T-helper 1 cell treated with Interleukin-12 subunit alpha and Interleukin-12 subunit beta and Interleukin-4 antibody, amounts not matched to agents 30 ng/mL and 1 ng/mL, for 36 hours (primary cell): ENCODE results near the gene ZNF579. TPM values are rescaled to one million over a fixed set of nuclear protein-coding genes. Genes with fewer than 3 reads are reported as not detected.

Experiments
- intact Hi-C: fragments of 100-400 bp; cut with micrococcal nuclease; formaldehyde crosslinking; loops from one replicate; pipeline ENCODE4 v1.15.1; 2024
- total RNA-seq: library from RNA; stranded (reverse); gene quantifications from 2 replicates; pipeline ENCODE4 v1.2.3, GENCODE V29; 2022

Gene ZNF579
- total RNA-seq, 1 donor from 2014 or later: 8.0 TPM

GRCh38 chr19:55613396-55613795 is 32.7 kb upstream of the ZNF579 start:
- intact Hi-C loops: no loop called here

- intact Hi-C loops: no loop called here
Observed at GRCh38 chr19:55611983-55612645, 31.5 kb upstream of the ZNF579 start.

- intact Hi-C loops: no loop called here
Observed at GRCh38 chr19:55611300-55611982, 30.8 kb upstream of the ZNF579 start.

- intact Hi-C loops: loop anchor here (10.0 kb wide), 2 partner anchors 705 to 1745 kb away; partner anchors contain the start of genes MYADM and ZSCAN5A
Observed at GRCh38 chr19:55609326-55609725, 28.7 kb upstream of the ZNF579 start.

- intact Hi-C loops: loop anchor here (1.0 to 10.0 kb wide), 4 partner anchors 9 to 1742 kb away; partner anchors contain the start of genes MYADM and ZSCAN5A
Observed at GRCh38 chr19:55606817-55607216, 26.2 kb upstream of the ZNF579 start.

- intact Hi-C loops: loop anchor here (1.0 to 10.0 kb wide), 4 partner anchors 8 to 1742 kb away; partner anchors contain the start of genes MYADM and ZSCAN5A
Observed at GRCh38 chr19:55606471-55606787, 25.8 kb upstream of the ZNF579 start.

- intact Hi-C loops: loop anchor here (1.0 to 10.0 kb wide), 11 partner anchors 8 to 1741 kb away; partner anchors contain the start of genes ISOC2, MYADM, PRPF31 and TFPT
Observed at GRCh38 chr19:55605637-55606470, 25.2 kb upstream of the ZNF579 start, which contains the start of gene ZNF865. ZNF865 (plus strand) TSS chr19:55605647; CDS start chr19:55613619, 7,972 bp downstream.

GRCh38 chr19:55605207-55605636 is 24.6 kb upstream of the ZNF579 start:
- intact Hi-C loops: loop anchor here (1.0 to 10.0 kb wide), 9 partner anchors 18 to 1740 kb away; partner anchors contain the start of genes ISOC2, MYADM, PRPF31 and TFPT

GRCh38 chr19:55603581-55604292 is 23.1 kb upstream of the ZNF579 start:
- intact Hi-C loops: loop anchor here (10.0 kb wide), 2 partner anchors 711 to 1739 kb away; partner anchors contain the start of genes MYADM and ZSCAN5A

- intact Hi-C loops: loop anchor here (10.0 kb wide), 2 partner anchors 712 to 1738 kb away; partner anchors contain the start of genes MYADM and ZSCAN5A
Observed at GRCh38 chr19:55603115-55603514, 22.5 kb upstream of the ZNF579 start.

GRCh38 chr19:55602104-55603001 is 21.7 kb upstream of the ZNF579 start:
- intact Hi-C loops: loop anchor here (10.0 kb wide), 2 partner anchors 712 to 1738 kb away; partner anchors contain the start of genes MYADM and ZSCAN5A

GRCh38 chr19:55601084-55601483 is 20.4 kb upstream of the ZNF579 start:
- intact Hi-C loops: loop anchor here (10.0 kb wide), 2 partner anchors 714 to 1736 kb away; partner anchors contain the start of genes MYADM and ZSCAN5A

GRCh38 chr19:55600662-55601028 is 20.0 kb upstream of the ZNF579 start:
- intact Hi-C loops: loop anchor here (10.0 kb wide), 2 partner anchors 714 to 1736 kb away; partner anchors contain the start of genes MYADM and ZSCAN5A

GRCh38 chr19:55599842-55600661 is 19.4 kb upstream of the ZNF579 start, which contains the start of gene ZNF524:
ZNF524 (plus strand) TSS chr19:55600288; CDS start chr19:55602113, 1,825 bp downstream.
- intact Hi-C loops: loop anchor here (1.0 to 10.0 kb wide), 23 partner anchors 13 to 1735 kb away; partner anchors contain the start of genes CNOT3, EPN1, HSPBP1 and ISOC2

GRCh38 chr19:55599468-55599841 is 18.8 kb upstream of the ZNF579 start, which contains the start of gene FIZ1:
FIZ1 (minus strand) TSS chr19:55599517; CDS start chr19:55597865, 1,652 bp downstream.
- intact Hi-C loops: loop anchor here (1.0 to 2.0 kb wide), 21 partner anchors 12 to 1462 kb away; partner anchors contain the start of genes CNOT3, EPN1, HSPBP1 and ISOC2

- intact Hi-C loops: loop anchor here (1.0 to 2.0 kb wide), 22 partner anchors 7 to 1462 kb away; partner anchors contain the start of genes CNOT3, EPN1, HSPBP1 and ISOC2
Observed at GRCh38 chr19:55598719-55599467, 18.2 kb upstream of the ZNF579 start.

- intact Hi-C loops: loop anchor here (1.0 to 2.0 kb wide), 2 partner anchors 8 to 1133 kb away; no protein-coding TSS in a partner anchor
Observed at GRCh38 chr19:55598034-55598433, 17.4 kb upstream of the ZNF579 start.
